Activated CD4-positive, alpha-beta memory T cell treated with anti-CD3 and anti-CD28 coated beads for 36 hours (primary cell): ENCODE measurements around the gene TRPV3. TPM values are rescaled to one million over a fixed set of nuclear protein-coding genes. Genes with fewer than 3 reads are reported as not detected.
"Not testable (repeated sequence)": the region's sequence is repeated elsewhere in the genome, so short reads cannot be mapped to it uniquely, and the experiment has no call there.

Experiments used
- CTCF ChIA-PET: fragments of 350-600 bp; sonication (Branson Sonifier 250); formaldehyde crosslinking; loops from one replicate; lab custom pipeline; 2021; ENCODE audit warnings: antibody characterized with exemption, inconsistent platforms; lab: Charles Lee
- POLR2A ChIA-PET: fragments of 350-600 bp; sonication (Branson Sonifier 250); formaldehyde crosslinking; loops from one replicate; lab custom pipeline; 2021; ENCODE audit warnings: antibody characterized with exemption; lab: Charles Lee
- DNase-seq: peaks from one replicate; pipeline ENCODE4 v3.0.0-alpha.2; 2020
- H3K27ac Mint-ChIP-seq: one replicate; pipeline ENCODE4 v1.8.0; 2021; ENCODE audit warnings: mixed read lengths
- H3K27me3 Mint-ChIP-seq: one replicate; pipeline ENCODE4 v1.8.0; 2021; ENCODE audit warnings: mixed read lengths
- H3K36me3 Mint-ChIP-seq: one replicate; pipeline ENCODE4 v1.8.0; 2021; ENCODE audit warnings: mixed read lengths
- H3K4me1 Mint-ChIP-seq: one replicate; pipeline ENCODE4 v1.8.0; 2021; ENCODE audit warnings: low read depth, mixed read lengths
- H3K4me3 Mint-ChIP-seq: one replicate; pipeline ENCODE4 v1.8.0; 2021; ENCODE audit warnings: mild to moderate bottlenecking, mixed read lengths
- H3K9me3 Mint-ChIP-seq: one replicate; pipeline ENCODE4 v1.8.0; 2021; ENCODE audit warnings: mixed read lengths
- intact Hi-C: fragments of 100-400 bp; cut with micrococcal nuclease; formaldehyde crosslinking; loops from one replicate; pipeline ENCODE4 v1.15.1; 2023
- total RNA-seq, 2 experiments: library from RNA; stranded (reverse); gene quantifications; one replicate each; pipeline ENCODE4 v1.2.3, GENCODE V29; 2021

Gene TRPV3
- total RNA-seq, 2 experiments from 2014 or later = 0.77 to 0.97 TPM

DNA sequence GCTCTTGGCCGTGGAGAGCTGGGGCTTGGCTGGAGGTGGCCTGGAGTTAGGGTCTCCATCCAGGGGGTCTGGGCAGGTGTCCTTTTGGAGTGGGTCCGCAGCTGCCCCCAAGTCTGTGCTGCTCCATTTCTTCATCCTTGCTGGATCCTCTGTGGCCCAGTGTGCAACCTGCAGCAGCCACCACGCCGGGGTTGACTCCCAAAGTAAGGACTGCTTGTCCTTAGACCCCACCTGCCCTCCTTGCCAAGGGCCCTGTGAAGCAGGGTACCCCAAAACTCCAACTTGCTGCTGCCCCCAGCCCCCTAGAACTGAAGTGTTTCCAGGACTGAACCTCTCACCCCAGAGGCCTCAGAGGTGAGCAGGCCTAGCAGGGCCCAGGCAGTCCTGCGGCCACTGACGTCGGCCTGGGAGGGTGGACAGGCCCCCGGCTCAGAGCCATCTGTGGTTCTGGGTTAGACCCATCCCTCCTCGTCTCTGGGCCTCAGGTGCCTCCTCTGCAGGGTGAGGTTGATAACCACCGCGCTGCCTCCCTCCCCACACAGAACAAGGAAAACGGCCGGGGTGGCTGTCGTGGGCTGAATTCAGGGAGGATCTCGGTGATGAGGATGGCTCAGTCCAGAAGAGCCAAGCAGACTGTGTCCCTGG, 34.7 kb upstream of the TRPV3 start:
- Mint-ChIP-seq H3K27ac (no peak overlapping the region), H3K36me3 (peaks cover 10% of the 10 kb centered on the region), H3K27me3 (no peaks in the 10 kb centered on the region), H3K4me3 (no peak overlapping the region), H3K4me1 (no peaks in the 10 kb centered on the region), H3K9me3 (no peaks in the 10 kb centered on the region)
- POLR2A ChIA-PET = no interaction called here
- intact Hi-C loops = no loop called here
- no peak for DNase-seq
- CTCF ChIA-PET = no interaction called here

DNA sequence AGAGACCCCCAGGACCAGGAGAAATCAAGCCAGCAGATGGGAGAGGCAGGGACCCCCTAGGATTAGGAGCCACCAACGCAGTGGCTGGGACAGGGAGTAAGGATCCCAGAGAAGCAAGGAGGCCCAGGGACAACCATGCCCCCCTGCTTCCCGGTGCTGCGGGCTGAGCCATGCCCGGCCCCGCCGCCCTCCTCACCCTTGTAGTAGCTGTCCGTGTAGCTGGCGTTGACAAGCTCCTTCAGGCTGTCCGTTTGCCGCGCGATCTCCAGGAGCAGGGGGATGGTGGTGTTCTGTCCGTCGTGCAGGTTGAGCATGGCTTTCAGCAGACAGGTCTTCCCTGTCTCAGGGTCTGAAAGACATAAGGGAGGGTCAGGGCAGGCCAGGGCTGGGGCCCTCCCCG, 33.2 kb upstream of the TRPV3 start:
- H3K36me3 Mint-ChIP-seq = peaks cover 10% of the 10 kb centered on the region
- H3K9me3 Mint-ChIP-seq = no peaks in the 10 kb centered on the region
- H3K27me3 Mint-ChIP-seq = no peaks in the 10 kb centered on the region
- intact Hi-C loops = no loop called here
- CTCF ChIA-PET = no interaction called here
- POLR2A ChIA-PET = no interaction called here
- H3K4me1 Mint-ChIP-seq = no peaks in the 10 kb centered on the region
- DNase-seq = no peak
- no peak overlapping the region for H3K4me3 Mint-ChIP-seq
- no peak overlapping the region for H3K27ac Mint-ChIP-seq

DNA sequence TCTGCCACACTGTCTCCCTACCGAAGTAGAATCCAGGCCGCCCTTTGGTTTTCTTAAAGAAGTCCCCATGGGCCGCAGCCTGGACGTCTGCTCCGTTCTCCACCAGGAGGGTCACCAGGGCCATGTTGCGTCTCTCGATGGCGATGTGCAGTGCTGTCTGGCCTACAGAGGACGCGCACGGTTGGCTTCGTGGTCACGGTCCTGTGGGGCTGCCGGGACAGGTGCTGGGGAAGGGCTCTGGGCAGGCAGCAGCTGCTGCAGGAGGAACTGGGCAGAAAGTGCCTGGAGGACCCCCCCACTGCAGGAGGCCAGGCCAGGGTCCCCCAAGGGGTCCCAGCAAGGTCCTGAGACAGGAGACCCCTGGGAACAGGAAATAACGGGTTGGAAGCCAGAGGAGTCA, 32.6 kb upstream of the TRPV3 start:
- intact Hi-C loops = no loop called here
- Mint-ChIP-seq H3K9me3 (no peaks in the 10 kb centered on the region), H3K27me3 (no peaks in the 10 kb centered on the region), H3K4me1 (no peaks in the 10 kb centered on the region), H3K27ac (no peak overlapping the region), H3K4me3 (no peak overlapping the region), H3K36me3 (peaks cover 10% of the 10 kb centered on the region)
- DNase-seq = no peak
- ChIA-PET POLR2A (no interaction called here), CTCF (no interaction called here)

DNA sequence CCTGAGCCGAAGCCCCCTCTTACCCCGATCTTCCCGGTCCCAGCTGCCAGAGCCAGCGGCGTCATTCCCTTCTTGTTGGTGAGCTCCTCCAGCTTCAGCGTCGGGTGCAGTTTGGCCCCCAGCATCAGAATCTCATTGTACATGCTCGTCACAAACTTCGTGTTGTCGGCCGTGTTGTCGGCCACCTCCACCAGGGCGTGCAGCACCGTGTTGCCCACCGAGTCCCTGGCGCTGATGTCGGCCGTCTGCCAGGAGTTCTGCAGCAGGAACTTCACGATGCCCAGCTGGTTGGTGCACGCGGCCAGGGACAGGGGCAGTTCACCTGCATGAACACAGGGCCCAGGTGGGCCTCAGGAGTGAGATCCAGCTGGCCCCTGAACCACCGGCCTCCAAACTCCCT, 32.2 kb upstream of the TRPV3 start:
- CTCF ChIA-PET = no interaction called here
- intact Hi-C loops = no loop called here
- H3K27ac Mint-ChIP-seq = no peak overlapping the region
- no peaks in the 10 kb centered on the region for H3K27me3 Mint-ChIP-seq
- H3K4me3 Mint-ChIP-seq = no peak overlapping the region
- H3K36me3 Mint-ChIP-seq = peaks cover 11% of the 10 kb centered on the region
- no peaks in the 10 kb centered on the region for H3K4me1 Mint-ChIP-seq
- no peaks in the 10 kb centered on the region for H3K9me3 Mint-ChIP-seq
- no peak for DNase-seq
- POLR2A ChIA-PET = no interaction called here

DNA sequence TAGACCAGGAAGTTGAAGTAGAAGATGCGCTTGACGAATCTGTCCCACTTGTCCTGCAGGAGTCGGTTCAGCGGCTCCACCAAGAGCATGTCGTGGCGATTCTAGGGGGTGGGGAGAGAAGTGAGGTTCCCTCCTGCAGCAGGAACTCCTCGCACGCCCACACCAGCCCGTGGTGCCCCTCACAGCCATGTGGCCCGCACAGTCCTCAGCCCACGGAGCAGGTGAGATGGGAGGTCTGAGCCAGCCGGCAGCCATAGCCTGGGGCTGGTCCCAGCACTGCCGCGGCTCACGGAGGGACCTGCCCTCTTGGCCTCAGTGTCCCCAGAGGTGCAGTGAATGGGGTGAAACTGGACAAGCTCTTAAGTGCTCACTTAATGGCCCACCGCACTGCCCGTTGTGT, 28.2 kb upstream of the TRPV3 start:
- no peak for DNase-seq
- Mint-ChIP-seq H3K27me3 (no peaks in the 10 kb centered on the region), H3K27ac (no peak overlapping the region), H3K9me3 (no peaks in the 10 kb centered on the region), H3K4me1 (no peaks in the 10 kb centered on the region), H3K36me3 (peaks cover 14% of the 10 kb centered on the region), H3K4me3 (no peak overlapping the region)
- ChIA-PET POLR2A (no interaction called here), CTCF (no interaction called here)
- intact Hi-C loops = no loop called here

DNA sequence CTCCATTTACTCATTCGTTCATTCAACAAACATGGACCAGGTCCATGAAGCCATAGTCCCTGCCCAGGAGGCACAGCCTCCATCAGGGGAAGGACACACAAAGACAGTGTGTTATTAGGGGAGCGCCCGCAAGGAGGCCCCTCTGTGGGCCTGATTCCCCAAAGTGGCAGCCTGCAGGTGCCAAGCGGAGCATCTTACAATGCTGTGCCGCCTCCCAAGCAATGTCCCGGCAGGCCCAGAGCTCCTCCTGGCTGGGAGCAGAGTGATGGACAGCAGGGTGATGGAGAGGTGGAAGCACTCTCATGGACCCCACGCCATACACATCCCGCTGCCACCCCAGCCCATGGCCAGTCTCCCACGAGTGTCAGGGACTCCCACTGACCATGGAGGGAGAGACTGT, 25.8 kb upstream of the TRPV3 start:
- Mint-ChIP-seq H3K4me3 (no peak overlapping the region), H3K9me3 (no peaks in the 10 kb centered on the region), H3K27me3 (no peaks in the 10 kb centered on the region), H3K4me1 (no peaks in the 10 kb centered on the region), H3K36me3 (peaks cover 9% of the 10 kb centered on the region), H3K27ac (no peak overlapping the region)
- CTCF ChIA-PET = no interaction called here
- POLR2A ChIA-PET = no interaction called here
- no peak for DNase-seq
- intact Hi-C loops = no loop called here

DNA sequence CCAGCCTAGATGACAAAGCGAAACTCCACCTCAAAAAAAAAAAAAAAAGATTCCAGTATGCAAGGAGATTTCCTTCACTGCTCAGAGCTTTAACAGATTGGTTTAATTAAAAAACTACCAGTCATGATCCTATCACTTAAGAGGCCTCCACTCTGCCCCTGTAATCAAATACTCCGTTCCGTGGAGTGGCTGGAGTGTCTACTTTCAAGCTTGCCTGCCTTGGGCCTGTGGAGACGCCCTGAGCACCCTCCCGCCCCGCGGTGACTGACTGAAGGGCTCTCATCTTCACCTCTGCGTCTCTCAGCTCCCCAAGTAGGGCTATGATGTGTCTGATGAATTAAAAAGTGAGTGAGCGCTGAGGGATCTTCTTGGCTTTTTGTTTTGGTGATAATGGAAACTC, 25.3 kb upstream of the TRPV3 start:
- intact Hi-C loops = no loop called here
- no peaks in the 10 kb centered on the region for H3K4me1 Mint-ChIP-seq
- H3K9me3 Mint-ChIP-seq = no peaks in the 10 kb centered on the region
- no peak for DNase-seq
- ChIA-PET CTCF (interaction anchor here (0.6 kb wide), 1 partner anchor 538 kb away, joined by 3 read pairs; no protein-coding TSS in a partner anchor), POLR2A (no interaction called here)
- no peak overlapping the region for H3K27ac Mint-ChIP-seq
- peaks cover 9% of the 10 kb centered on the region for H3K36me3 Mint-ChIP-seq
- H3K27me3 Mint-ChIP-seq = no peaks in the 10 kb centered on the region
- H3K4me3 Mint-ChIP-seq = no peak overlapping the region

DNA sequence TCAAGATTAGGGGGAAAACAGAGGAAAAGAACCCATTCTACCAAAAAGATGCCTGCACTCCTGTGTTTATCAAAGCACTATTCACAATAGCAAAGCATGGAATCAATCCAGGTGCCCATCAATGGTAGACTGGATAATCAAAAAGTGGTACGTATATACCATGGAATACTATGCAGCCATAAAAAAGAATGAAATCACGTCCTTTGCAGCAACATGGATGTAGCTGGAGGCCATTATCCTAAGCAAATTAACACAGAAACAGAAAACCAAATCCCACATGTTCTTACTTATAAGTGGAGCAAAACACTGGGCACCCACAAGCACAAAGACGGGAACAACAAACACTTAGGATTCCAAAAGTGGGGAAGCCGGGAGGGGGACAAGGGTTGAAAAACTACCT, 21.1 kb upstream of the TRPV3 start:
- H3K9me3 Mint-ChIP-seq, H3K27me3 Mint-ChIP-seq, H3K4me3 Mint-ChIP-seq, intact Hi-C loops, H3K36me3 Mint-ChIP-seq, H3K27ac Mint-ChIP-seq, H3K4me1 Mint-ChIP-seq, POLR2A ChIA-PET, CTCF ChIA-PET, DNase-seq: not testable (repeated sequence)

DNA sequence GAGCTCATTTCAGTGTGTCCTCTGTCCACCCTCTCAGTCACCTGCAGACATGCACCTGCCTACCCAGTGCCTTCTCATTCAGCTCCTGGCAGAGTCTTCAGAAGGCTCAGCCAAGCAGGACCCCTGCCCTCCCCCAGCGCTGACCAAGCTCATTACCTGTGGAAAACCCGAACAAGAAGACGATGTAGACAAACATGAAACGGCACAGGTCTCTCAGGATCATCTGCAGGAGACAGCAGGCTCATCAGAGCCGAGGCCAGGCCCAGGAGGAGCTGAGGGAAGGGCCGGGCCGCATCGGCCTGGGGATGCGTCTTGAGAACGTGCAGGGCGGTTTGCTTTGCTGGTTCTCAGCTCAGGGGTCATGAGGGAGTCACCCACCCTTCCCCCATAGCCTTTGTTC, 19.4 kb upstream of the TRPV3 start:
- no peak for DNase-seq
- Mint-ChIP-seq H3K9me3 (no peaks in the 10 kb centered on the region), H3K4me1 (no peaks in the 10 kb centered on the region), H3K4me3 (no peak overlapping the region), H3K36me3 (peaks cover 5% of the 10 kb centered on the region), H3K27me3 (no peaks in the 10 kb centered on the region), H3K27ac (no peak overlapping the region)
- ChIA-PET POLR2A (no interaction called here), CTCF (no interaction called here)
- intact Hi-C loops = no loop called here

DNA sequence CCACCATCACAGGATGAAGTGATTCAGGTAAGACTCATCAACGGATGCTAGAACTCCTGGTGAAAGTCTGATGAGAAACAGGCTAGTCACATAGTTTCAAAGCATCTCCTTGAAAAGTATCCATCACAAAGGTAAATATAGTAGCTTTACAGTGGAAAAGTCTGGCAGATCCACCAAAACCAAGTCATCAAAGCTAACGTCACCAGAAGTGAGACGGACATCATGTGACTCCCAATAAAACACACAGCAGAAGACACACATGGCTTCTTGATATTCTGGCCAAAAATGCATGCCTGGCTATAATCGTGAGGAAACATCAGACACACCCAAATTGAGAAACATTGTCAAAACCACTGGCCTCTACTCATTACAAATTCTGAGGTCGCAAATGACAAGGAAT, 17.9 kb upstream of the TRPV3 start:
- H3K27me3 Mint-ChIP-seq = no peaks in the 10 kb centered on the region
- no peak overlapping the region for H3K27ac Mint-ChIP-seq
- CTCF ChIA-PET = no interaction called here
- POLR2A ChIA-PET = no interaction called here
- H3K9me3 Mint-ChIP-seq = no peaks in the 10 kb centered on the region
- no peak overlapping the region for H3K4me3 Mint-ChIP-seq
- no peak for DNase-seq
- H3K36me3 Mint-ChIP-seq = peaks cover 4% of the 10 kb centered on the region
- H3K4me1 Mint-ChIP-seq = no peaks in the 10 kb centered on the region
- intact Hi-C loops = no loop called here

DNA sequence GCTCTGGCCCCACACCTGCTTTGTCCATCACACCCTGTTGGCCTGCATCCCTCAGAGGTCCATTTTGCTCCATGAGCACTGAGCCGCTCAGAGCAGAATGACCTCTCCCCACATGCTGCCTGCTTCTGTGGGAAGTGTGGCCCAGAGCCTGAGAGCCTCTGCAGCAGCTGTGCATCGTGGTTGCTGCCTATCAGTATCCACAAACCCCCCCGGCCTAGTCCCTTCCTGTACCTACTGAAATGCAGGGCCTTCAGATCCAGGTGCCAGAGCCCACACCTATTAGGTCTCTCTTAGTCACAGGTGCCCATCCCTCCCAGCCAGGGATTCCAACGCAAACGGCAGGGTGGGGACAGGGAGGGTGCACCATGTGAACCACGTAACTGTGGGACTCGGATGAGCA, 16.6 kb upstream of the TRPV3 start:
- ChIA-PET CTCF (no interaction called here), POLR2A (no interaction called here)
- H3K27ac Mint-ChIP-seq = no peak overlapping the region
- no peak for DNase-seq
- H3K4me3 Mint-ChIP-seq = no peak overlapping the region
- H3K4me1 Mint-ChIP-seq = no peaks in the 10 kb centered on the region
- H3K9me3 Mint-ChIP-seq = no peaks in the 10 kb centered on the region
- intact Hi-C loops = no loop called here
- peaks cover 8% of the 10 kb centered on the region for H3K36me3 Mint-ChIP-seq
- H3K27me3 Mint-ChIP-seq = no peaks in the 10 kb centered on the region

DNA sequence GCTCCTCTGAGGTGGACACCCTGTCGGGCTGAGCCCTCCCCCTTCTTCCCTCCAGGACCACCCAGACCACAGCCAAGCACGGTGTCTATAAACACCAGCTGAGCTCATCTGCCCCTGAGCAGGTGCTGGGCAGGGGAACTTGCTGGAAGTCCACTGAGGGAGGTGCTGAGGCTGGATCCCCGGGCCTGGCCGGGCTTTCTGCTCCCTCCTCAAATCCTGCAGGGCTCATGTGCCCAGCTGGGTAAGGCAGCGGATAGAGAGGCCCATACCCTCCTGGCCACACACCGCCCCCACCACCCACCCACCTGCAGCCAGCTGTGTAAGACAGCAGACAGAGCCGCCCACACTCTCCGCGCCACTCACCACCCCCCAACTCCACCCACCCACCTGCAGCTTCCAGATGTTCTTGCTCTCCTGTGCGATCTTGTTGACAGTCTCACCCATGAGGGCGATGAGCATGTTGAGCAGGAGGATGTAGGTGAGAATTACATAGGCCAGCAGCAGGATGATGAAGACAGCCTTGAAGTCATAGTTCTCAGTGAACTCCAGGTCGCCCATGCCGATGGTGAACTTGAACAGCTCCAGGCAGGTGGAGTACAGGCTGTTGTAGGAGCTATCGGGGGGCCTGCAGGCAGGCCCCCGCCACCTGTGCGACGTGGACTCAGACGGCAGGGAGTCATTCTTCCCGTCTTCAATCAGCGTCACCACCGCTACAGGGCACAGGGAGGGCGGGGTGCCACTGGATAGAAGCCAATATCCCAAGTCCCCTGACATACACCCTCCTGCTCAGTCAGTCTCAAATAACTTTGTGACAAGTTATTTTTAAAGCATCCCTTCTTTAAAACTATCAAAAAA, 15.9 kb upstream of the TRPV3 start:
- Mint-ChIP-seq H3K36me3 (peaks cover 4% of the 10 kb centered on the region), H3K27me3 (no peaks in the 10 kb centered on the region), H3K4me3 (no peak overlapping the region), H3K27ac (no peak overlapping the region), H3K9me3 (no peaks in the 10 kb centered on the region), H3K4me1 (no peaks in the 10 kb centered on the region)
- DNase-seq = no peak
- intact Hi-C loops = no loop called here
- POLR2A ChIA-PET = no interaction called here
- CTCF ChIA-PET = interaction anchor here (2.2 kb wide), 1 partner anchor 29 kb away, joined by 7 read pairs; no protein-coding TSS in a partner anchor

DNA sequence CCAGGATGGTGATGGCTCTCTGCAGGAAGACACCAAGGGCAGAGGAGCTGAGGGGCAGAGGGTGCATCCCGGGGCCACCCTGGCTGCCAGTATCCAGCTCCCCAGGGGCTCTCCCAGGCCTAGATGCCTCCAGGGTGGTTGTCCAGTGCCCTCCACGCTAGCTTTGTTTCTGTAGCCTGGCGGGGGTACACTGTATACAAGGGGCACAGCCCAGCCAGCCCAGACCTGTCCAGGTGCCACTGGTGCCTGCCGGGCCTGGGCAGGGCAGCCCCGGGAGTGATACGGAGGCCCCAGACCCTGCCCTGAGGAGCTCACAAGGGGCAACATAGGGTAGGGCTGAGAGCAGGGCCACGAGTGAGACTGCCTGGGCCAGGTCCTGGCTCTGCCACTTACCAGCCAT, 14.6 kb upstream of the TRPV3 start:
- CTCF ChIA-PET = interaction anchor here (2.2 kb wide), 1 partner anchor 31 kb away, joined by 7 read pairs; no protein-coding TSS in a partner anchor
- H3K4me3 Mint-ChIP-seq = no peak overlapping the region

More for the DNA sequence above, 14.6 kb upstream of the TRPV3 start:
- intact Hi-C loops = no loop called here
- Mint-ChIP-seq H3K36me3 (peaks cover 6% of the 10 kb centered on the region), H3K9me3 (no peaks in the 10 kb centered on the region), H3K4me1 (no peaks in the 10 kb centered on the region), H3K27me3 (no peaks in the 10 kb centered on the region), H3K27ac (no peak overlapping the region)
- DNase-seq = no peak
- POLR2A ChIA-PET = no interaction called here
